Upper lobe of left lung (tissue), 4 donors: ENCODE data around the gene GLRA1.

Source experiments
- EP300 ChIP-seq, 4 donors: sonication (generic); formaldehyde crosslinking; IDR thresholded peaks; one replicate each; pipeline ENCODE4 v1.5.1; 2017; ENCODE audit warnings: antibody characterized with exemption in 4 of 4, control low read depth in 2 of 4
- POLR2A ChIP-seq, 4 donors: fragments of 450-650 bp; IDR thresholded peaks; one replicate each; pipeline ENCODE4 v1.5.1; 2016 to 2017; ENCODE audit warnings: antibody characterized with exemption in 4 of 4, mild to moderate bottlenecking in 2 of 4
- POLR2AphosphoS5 ChIP-seq, 2 donors: sonication (generic); formaldehyde crosslinking; IDR thresholded peaks; one replicate each; pipeline ENCODE4 v1.5.1; 2017; ENCODE audit warnings: antibody characterized with exemption in 2 of 2
- TF ChIP-seq, protein P1 (sequence below), 6 experiments: fragments of 450-650 bp in 4 of 6; fragments of 200-600 bp in 2 of 6; sonication (generic) in 2 of 6; IDR thresholded peaks; one replicate each; pipeline ENCODE4 v1.5.1; 2016 to 2019; ENCODE audit warnings: antibody characterized with exemption in 6 of 6

DNA sequence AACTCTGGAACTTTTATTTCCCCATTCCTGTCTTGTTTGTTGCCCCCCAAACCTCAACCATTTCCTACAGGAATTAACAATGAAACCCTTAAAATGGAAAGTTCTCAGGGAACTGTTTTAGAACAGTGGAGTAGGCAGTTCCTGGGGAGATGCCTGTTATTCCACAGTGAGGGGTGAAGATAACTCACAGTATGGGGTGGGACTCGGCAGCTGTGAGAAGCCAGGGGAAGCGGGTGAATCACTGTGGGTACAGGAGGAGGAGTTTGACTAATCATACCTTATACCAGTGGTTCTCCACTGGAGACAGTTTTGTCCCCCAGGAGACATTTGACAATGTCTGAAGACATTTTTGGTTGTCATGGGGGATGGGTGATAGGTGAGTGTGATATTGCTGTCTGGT is 36.9 kb upstream of the GLRA1 start:
- TF ChIP-seq, protein P1, sequence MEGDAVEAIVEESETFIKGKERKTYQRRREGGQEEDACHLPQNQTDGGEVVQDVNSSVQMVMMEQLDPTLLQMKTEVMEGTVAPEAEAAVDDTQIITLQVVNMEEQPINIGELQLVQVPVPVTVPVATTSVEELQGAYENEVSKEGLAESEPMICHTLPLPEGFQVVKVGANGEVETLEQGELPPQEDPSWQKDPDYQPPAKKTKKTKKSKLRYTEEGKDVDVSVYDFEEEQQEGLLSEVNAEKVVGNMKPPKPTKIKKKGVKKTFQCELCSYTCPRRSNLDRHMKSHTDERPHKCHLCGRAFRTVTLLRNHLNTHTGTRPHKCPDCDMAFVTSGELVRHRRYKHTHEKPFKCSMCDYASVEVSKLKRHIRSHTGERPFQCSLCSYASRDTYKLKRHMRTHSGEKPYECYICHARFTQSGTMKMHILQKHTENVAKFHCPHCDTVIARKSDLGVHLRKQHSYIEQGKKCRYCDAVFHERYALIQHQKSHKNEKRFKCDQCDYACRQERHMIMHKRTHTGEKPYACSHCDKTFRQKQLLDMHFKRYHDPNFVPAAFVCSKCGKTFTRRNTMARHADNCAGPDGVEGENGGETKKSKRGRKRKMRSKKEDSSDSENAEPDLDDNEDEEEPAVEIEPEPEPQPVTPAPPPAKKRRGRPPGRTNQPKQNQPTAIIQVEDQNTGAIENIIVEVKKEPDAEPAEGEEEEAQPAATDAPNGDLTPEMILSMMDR (IDR thresholded peaks at IDR 0.05): no peak
- TF ChIP-seq EP300 (IDR thresholded peaks at IDR 0.05) (no peak), POLR2A (IDR thresholded peaks at IDR 0.05) (no peak), POLR2AphosphoS5 (IDR thresholded peaks at IDR 0.05) (no peak)
